PC-3 (cell line): ENCODE data around the gene SPATA18. TPM values are rescaled to one million over a fixed set of nuclear protein-coding genes. Genes with fewer than 3 reads are reported as not detected.

ENCODE experiments used
- ATAC-seq: fragments of 200-7000 bp; cut with Tn5 transposase; 2 replicates; pipeline ENCODE4 v1.9.1; 2020; ENCODE audit warnings: mild to moderate bottlenecking, moderate library complexity
- BruUV-seq: library from RNA; stranded (reverse); fragments of 400-500 nt; replicated peaks from 2 replicates; lab custom pipeline; 2021; lab: Mats Ljungman, UMichigan
- CTCF ChIA-PET: fragments of 300-600 bp; sonication (Branson Sonifier 250); formaldehyde crosslinking; loops from one replicate; lab custom pipeline; 2022; ENCODE audit warnings: antibody characterized with exemption; lab: Charles Lee
- POLR2A ChIA-PET: fragments of 300-600 bp; sonication (Branson Sonifier 250); formaldehyde crosslinking; loops from one replicate; lab custom pipeline; 2022; ENCODE audit warnings: antibody characterized with exemption; ENCODE audit not compliant: unreplicated experiment; lab: Charles Lee
- DNase-seq: peaks from one replicate; pipeline ENCODE4 v3.0.0-alpha.2; 2015
- H2AFZ ChIP-seq: fragments of 300-600 bp; sonication (generic); 2 replicates; pipeline ENCODE4 v1.6.0; 2016; ENCODE audit warnings: antibody characterized with exemption, low read length
- H3F3A ChIP-seq: fragments of 300-600 bp; sonication (generic); one replicate; pipeline ENCODE4 v1.6.0; 2017; ENCODE audit warnings: antibody characterized with exemption, low read length, control low read depth, mild to moderate bottlenecking; ENCODE audit not compliant: unreplicated experiment
- H3K27ac ChIP-seq: fragments of 300-600 bp; sonication (generic); 2 replicates; pipeline ENCODE4 v1.5.1; 2016; ENCODE audit warnings: mild to moderate bottlenecking, low read length
- H3K27me3 ChIP-seq: fragments of 300-600 bp; sonication (generic); 2 replicates; pipeline ENCODE4 v1.6.1; 2016; ENCODE audit warnings: low read length, mixed read lengths
- H3K36me3 ChIP-seq: fragments of 300-600 bp; sonication (generic); 2 replicates; pipeline ENCODE4 v1.6.1; 2016; ENCODE audit warnings: low read depth, mixed run types, low read length, mixed read lengths
- H3K4me1 ChIP-seq: fragments of 300-600 bp; sonication (generic); 2 replicates; pipeline ENCODE4 v1.5.1; 2016; ENCODE audit warnings: low read length; ENCODE audit not compliant: insufficient read depth
- H3K4me2 ChIP-seq: fragments of 300-600 bp; sonication (generic); 2 replicates; pipeline ENCODE4 v1.6.0; 2016; ENCODE audit warnings: low read length
- H3K4me3 ChIP-seq: fragments of 300-600 bp; sonication (generic); 2 replicates; pipeline ENCODE4 v1.5.1; 2016; ENCODE audit warnings: mild to moderate bottlenecking, low read length, mixed read lengths
- H3K79me2 ChIP-seq: fragments of 300-600 bp; sonication (generic); 2 replicates; pipeline ENCODE4 v1.6.1; 2017; ENCODE audit warnings: low read length, mixed read lengths
- H3K9ac ChIP-seq: fragments of 300-600 bp; sonication (generic); 2 replicates; pipeline ENCODE4 v1.6.0; 2016; ENCODE audit warnings: mild to moderate bottlenecking, low read length
- H3K9me2 ChIP-seq: fragments of 300-600 bp; sonication (generic); replicated peaks from 2 replicates; pipeline ENCODE4 v1.6.1; 2016; ENCODE audit warnings: mixed run types, low read length, mixed read lengths
- H3K9me3 ChIP-seq: fragments of 300-600 bp; sonication (generic); 2 replicates; pipeline ENCODE4 v1.6.1; 2016; ENCODE audit warnings: low read length, mixed read lengths
- H4K20me1 ChIP-seq: fragments of 300-600 bp; sonication (generic); 2 replicates; pipeline ENCODE4 v1.6.1; 2016; ENCODE audit warnings: low read length, mixed read lengths
- EZH2 ChIP-seq: fragments of 300-600 bp; sonication (generic); IDR thresholded peaks from one replicate; pipeline ENCODE4 v1.6.1; 2017; ENCODE audit warnings: antibody characterized with exemption, mild to moderate bottlenecking, low read length; ENCODE audit not compliant: unreplicated experiment
- EZH2phosphoT487 ChIP-seq: fragments of 300-600 bp; sonication (generic); IDR thresholded peaks from 2 replicates; pipeline ENCODE4 v1.6.1; 2018; ENCODE audit warnings: mild to moderate bottlenecking, antibody characterized with exemption, low read length, borderline replicate concordance
- intact Hi-C: fragments of 100-400 bp; cut with micrococcal nuclease; formaldehyde crosslinking; loops from 2 replicates; pipeline ENCODE4 v1.9.0; 2023
- total RNA-seq: library from RNA; depleted of rRNA; stranded (reverse); fragments of >200 nt; gene quantifications from 2 replicates; pipeline ENCODE4 v1.2.3, GENCODE V29; 2014
- TF ChIP-seq, protein P1 (sequence below): fragments of 300-600 bp; sonication (generic); conservative IDR thresholded peaks from 2 replicates; pipeline ENCODE4 v1.5.1; 2017; ENCODE audit warnings: antibody characterized with exemption, low read depth, mild to moderate bottlenecking, low read length

The SPATA18 gene
- total RNA-seq, 1 experiment from 2014 or later = not detected

- ATAC-seq (peak; percentile 45), DNase-seq (peak; percentile 78)
- Histone ChIP-seq H3K4me2 (0 out of 2 replicates have a peak overlapping the region, but pooled peaks have one; percentile 1), H2AFZ (no peak overlapping the region), H3K36me3 (no peaks in the 10 kb centered on the region), H3K4me1 (peaks cover 58% of the 10 kb centered on the region), H4K20me1 (no peaks in the 10 kb centered on the region), H3K4me3 (no peak overlapping the region), H3K9me3 (no peaks in the 10 kb centered on the region), H3K79me2 (no peaks in the 10 kb centered on the region), H3K27ac (no peak overlapping the region), H3K9me2 (0 out of 2 replicates have a peak, but pooled peaks cover 3% of the 10 kb centered on the region), H3F3A (no peaks in the 10 kb centered on the region), H3K9ac (no peak overlapping the region), H3K27me3 (no peaks in the 10 kb centered on the region)
- no TSS peak for BruUV-seq
- ChIA-PET CTCF (no interaction called here), POLR2A (interaction anchor here (0.5 kb wide), 1 partner anchor 44 kb away, joined by 4 read pairs; no protein-coding TSS in a partner anchor)
- intact Hi-C loops = loop anchor here (10.0 kb wide), 1 partner anchor 201 kb away; no protein-coding TSS in a partner anchor
- TF ChIP-seq EZH2phosphoT487 (no peak), EZH2 (no peak)
- TF ChIP-seq, protein P1, sequence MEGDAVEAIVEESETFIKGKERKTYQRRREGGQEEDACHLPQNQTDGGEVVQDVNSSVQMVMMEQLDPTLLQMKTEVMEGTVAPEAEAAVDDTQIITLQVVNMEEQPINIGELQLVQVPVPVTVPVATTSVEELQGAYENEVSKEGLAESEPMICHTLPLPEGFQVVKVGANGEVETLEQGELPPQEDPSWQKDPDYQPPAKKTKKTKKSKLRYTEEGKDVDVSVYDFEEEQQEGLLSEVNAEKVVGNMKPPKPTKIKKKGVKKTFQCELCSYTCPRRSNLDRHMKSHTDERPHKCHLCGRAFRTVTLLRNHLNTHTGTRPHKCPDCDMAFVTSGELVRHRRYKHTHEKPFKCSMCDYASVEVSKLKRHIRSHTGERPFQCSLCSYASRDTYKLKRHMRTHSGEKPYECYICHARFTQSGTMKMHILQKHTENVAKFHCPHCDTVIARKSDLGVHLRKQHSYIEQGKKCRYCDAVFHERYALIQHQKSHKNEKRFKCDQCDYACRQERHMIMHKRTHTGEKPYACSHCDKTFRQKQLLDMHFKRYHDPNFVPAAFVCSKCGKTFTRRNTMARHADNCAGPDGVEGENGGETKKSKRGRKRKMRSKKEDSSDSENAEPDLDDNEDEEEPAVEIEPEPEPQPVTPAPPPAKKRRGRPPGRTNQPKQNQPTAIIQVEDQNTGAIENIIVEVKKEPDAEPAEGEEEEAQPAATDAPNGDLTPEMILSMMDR = no peak
These were observed 44.9 kb downstream of the SPATA18 start for GRCh38 chr4:52096048-52096447.

GRCh38 chr4:52098618-52099017 is 47.5 kb downstream of the SPATA18 start:
- H3K79me2 ChIP-seq = no peaks in the 10 kb centered on the region
- TF ChIP-seq, protein P1 = no peak
- TF ChIP-seq EZH2 = no peak
- no peak for TF ChIP-seq EZH2phosphoT487
- no peaks in the 10 kb centered on the region for H3K9me3 ChIP-seq
- intact Hi-C loops = loop anchor here (10.0 kb wide), 1 partner anchor 204 kb away; no protein-coding TSS in a partner anchor
- POLR2A ChIA-PET = no interaction called here
- H3K4me2 ChIP-seq = 0 out of 2 replicates have a peak overlapping the region, but pooled peaks have one; percentile 3
- H3K4me1 ChIP-seq = peaks cover 63% of the 10 kb centered on the region
- no peaks in the 10 kb centered on the region for H3K9me2 ChIP-seq
- H3F3A ChIP-seq = no peaks in the 10 kb centered on the region
- no peak overlapping the region for H3K9ac ChIP-seq
- CTCF ChIA-PET = no interaction called here
- ATAC-seq = no peak
- H4K20me1 ChIP-seq = no peaks in the 10 kb centered on the region
- no peaks in the 10 kb centered on the region for H3K36me3 ChIP-seq
- BruUV-seq = no TSS peak
- H3K4me3 ChIP-seq = no peak overlapping the region
- peak; percentile 62 for DNase-seq
- H3K27me3 ChIP-seq = no peaks in the 10 kb centered on the region
- no peak overlapping the region for H2AFZ ChIP-seq
- no peak overlapping the region for H3K27ac ChIP-seq

DNA sequence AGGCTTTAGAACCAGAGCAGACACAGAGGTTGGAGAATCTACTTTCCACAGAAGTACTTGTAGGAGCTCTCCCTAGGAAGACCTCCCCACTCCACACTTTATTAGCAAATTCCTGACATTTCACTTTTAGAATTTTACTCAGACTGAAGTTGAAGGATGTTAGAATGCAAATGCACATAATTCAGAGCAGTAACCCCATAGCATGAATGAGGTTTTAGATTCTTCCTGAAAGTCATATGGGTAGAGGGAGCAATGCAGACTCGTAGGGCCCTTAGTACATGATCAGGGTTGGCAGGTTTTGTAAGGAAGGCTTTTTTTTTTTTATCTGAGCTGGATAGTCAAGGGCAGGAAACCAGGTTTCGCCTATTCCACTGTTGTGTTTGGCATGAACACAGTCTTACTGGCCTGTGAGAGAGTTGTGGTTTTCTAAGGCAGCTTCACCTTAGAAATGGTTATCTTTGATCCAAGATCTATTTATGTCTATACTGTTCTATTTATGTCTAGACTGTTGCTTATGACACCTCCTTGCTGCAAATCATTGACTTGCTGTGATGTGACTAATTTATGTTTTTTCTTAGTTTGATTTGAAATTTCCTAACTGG is 48.9 kb downstream of the SPATA18 start:
- intact Hi-C loops = loop anchor here (5.0 to 10.0 kb wide), 5 partner anchors 72 to 445 kb away; partner anchors contain the start of gene DCUN1D4
- H3K4me1 ChIP-seq = peaks cover 67% of the 10 kb centered on the region
- H3K36me3 ChIP-seq = no peaks in the 10 kb centered on the region
- no peaks in the 10 kb centered on the region for H3K9me2 ChIP-seq
- CTCF ChIA-PET = no interaction called here
- no peaks in the 10 kb centered on the region for H3K79me2 ChIP-seq
- H3K27ac ChIP-seq = peak overlapping the region; percentile 23
- peak; percentile 76 for DNase-seq
- H3K4me2 ChIP-seq = peak overlapping the region; percentile 40
- peak; percentile 8 for ATAC-seq
- no TSS peak for BruUV-seq
- no peaks in the 10 kb centered on the region for H3K27me3 ChIP-seq
- H3K9me3 ChIP-seq = no peaks in the 10 kb centered on the region
- TF ChIP-seq EZH2phosphoT487 (no peak), EZH2 (no peak)
- TF ChIP-seq, protein P1 = no peak
- POLR2A ChIA-PET = interaction anchor here (0.5 kb wide), 1 partner anchor 63 kb away, joined by 4 read pairs; no protein-coding TSS in a partner anchor
- H3K9ac ChIP-seq = no peak overlapping the region
- H4K20me1 ChIP-seq = no peaks in the 10 kb centered on the region
- H2AFZ ChIP-seq = 0 out of 2 replicates have a peak overlapping the region, but pooled peaks have one; percentile 3
- H3F3A ChIP-seq = no peaks in the 10 kb centered on the region
- H3K4me3 ChIP-seq = no peak overlapping the region
